GM19238 (cell line): Measurements from ENCODE around the gene UBAP2L.
"Not testable (repeated sequence)": the region's sequence is repeated elsewhere in the genome, so short reads cannot be mapped to it uniquely, and the experiment has no call there.

Experiments
- DNase-seq: peaks from one replicate; pipeline ENCODE4 v3.0.0; 2011; ENCODE audit warnings: low spot score; ENCODE audit not compliant: insufficient read length

UBAP2L gene

GRCh38 chr1:154199563-154199879 lies 21.2 kb upstream of the UBAP2L start:
- no peak for DNase-seq

- DNase-seq, result not testable (repeated sequence)
Observed at GRCh38 chr1:154205778-154206177, 15.0 kb upstream of the UBAP2L start.

DNA sequence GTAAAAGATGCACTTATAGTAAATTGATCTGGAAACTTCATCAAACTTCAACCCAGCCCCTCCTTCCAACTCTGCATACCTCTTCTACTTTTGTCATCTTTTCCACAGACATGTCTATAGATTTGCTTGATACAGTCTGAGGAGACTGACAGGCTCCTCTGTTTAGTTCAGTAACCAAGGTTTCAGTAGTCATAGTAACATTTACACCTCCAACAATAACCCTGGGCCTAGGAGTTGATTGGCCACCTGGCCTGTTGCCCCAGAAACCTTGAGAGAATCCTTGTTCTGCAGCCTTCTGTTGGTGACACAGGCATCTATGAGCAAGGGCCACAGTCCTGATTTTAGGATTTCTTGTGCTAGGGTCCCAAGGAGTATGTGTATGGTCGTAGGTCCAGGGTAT lies 14.6 kb upstream of the UBAP2L start, which contains the start of gene CFAP141:
TSS of gene CFAP141 (minus strand) at position 138 of the 400 bp plus-strand sequence. CDS start at position 112, 26 bp downstream.
- no peak for DNase-seq

DNA sequence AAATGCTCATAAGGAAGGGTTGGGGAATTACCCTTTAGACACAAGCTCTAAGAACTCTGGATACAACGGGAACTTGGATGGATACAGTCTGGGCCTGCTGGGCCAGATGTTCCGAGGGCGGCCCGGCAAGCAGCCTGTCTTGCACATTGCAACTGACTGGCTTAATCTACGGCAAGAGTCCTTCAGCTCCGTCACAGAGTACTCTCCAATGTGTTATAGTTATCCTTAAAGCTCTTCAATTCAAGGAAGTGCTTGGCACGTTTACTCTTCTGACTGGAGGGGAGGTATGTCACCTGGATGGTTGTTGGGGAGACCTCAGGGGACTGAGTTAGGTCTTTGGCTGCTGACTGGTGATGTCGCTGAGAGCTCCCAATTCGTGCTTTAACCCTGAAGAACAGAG lies 13.5 kb upstream of the UBAP2L start:
- no peak for DNase-seq

GRCh38 chr1:154208677-154209388 lies 11.9 kb upstream of the UBAP2L start:
- DNase-seq, result no peak

DNA sequence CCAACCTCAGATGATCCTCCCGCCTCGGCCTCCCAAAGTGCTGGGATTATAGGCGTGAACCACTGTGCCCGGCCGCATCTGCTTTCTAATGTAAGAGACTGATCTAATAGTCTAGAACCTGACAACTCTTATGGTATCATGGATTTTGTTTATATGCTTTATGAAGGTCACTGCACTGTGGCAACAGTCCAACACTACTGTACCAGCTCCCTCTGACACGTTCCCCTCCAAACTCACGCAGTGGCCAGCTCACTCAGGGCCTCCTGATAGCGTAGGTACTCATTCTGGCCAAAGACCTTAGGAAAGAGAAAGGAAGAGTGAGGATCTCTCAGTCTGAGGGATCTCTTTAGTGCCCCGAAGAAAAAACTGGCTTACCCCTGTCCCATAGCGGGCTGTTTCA lies 8.7 kb upstream of the UBAP2L start:
- no peak for DNase-seq

DNA sequence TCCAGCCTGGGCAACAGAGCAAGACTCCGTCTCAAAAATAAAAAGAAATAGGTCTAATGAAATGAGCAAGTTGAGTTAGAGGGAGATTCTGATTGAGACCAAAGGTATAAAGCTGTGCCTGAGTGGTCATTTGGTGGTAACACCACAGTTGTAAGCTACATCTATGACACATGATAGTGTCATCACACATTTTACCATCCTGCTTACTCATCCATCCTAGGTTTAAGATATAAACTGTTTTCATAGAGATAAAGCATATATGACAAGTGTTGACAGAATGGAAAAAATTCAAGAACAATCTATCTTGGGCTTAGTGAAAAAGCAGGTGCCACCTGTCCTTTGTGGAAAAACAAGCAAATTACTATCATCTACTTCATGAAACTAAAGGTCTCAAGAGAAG lies 7.5 kb upstream of the UBAP2L start:
- no peak for DNase-seq

GRCh38 chr1:154218545-154218944 lies 2.2 kb upstream of the UBAP2L start:
- DNase-seq, result no peak

DNA sequence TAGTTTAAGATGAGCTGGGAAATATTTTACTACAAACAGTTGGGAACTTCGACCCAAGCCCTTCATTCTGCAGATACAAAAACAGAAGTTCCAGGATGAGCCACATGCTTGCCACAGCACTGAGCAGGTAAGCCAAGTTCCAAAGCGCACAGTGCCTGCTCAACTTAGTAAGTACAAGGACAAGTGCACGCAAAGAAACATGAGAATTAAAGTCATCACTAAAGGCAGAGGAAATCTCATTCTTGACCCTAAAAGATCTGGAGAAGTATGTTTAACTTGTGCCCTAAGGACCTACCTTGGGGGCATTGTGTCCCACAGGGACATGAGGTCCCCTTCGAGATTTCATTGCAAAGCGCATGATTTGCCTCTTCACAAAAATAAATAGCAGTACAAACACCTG lies 1.2 kb upstream of the UBAP2L start:
- DNase-seq, result no peak

DNA sequence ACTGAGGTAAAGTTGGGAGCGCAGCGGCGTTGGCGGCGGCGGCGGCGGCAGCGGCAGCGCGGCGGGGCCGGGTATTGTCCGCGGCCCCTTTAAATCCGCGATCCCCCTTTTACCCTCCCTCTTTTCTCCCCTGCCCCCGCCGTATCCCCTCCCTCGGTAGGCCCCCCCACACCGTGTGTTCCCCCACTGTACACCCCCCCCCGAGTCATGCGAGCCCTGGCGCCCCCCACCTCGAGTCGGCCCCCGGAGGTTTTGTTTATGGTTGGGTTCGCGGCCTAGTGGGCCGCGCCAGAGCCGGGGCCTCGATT lies 169 bp downstream of the UBAP2L start:
- peak; percentile 14 for DNase-seq

DNA sequence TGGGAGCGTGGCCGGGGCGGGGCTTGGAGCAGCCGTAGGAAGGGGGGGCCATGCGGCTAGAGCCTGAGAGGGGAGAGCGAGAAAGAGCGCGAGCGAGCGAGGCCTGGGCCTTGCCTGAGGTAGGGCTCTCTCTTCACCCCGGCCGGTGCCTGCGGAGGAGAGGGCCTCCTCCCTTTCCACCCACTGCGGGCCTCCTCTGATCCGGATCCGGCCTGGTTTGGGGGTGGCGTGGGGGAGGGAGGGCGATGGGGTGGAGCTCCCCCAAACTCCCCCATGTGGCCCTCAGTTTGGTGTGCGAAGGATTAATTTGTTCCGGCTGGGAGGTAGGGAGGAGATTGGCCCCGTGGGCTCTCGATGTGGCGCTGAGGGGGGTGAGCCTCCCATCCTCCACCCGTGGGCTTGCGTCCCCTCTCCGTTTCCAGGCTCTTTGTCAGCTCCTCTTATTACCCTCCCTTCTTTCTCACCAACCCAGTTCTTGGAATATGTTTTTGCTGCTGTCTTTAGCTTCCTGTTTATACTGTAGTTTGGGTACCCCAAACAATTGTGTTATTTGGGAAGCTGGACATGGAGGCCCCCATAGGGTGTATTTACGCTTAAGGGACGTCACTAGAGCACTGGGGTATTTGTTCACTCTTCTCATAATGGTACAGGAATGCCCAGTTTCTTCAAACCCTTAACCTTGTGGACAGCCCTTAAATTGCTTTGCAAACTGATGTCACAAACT lies 685 bp downstream of the UBAP2L start:
- DNase-seq, result peak; percentile 32

GRCh38 chr1:154222518-154222917 lies 1.8 kb downstream of the UBAP2L start:
- no peak for DNase-seq

GRCh38 chr1:154222918-154223317 lies 2.2 kb downstream of the UBAP2L start:
- no peak for DNase-seq

- no peak for DNase-seq
Observed at GRCh38 chr1:154223621-154224020, 2.9 kb downstream of the UBAP2L start.

DNA sequence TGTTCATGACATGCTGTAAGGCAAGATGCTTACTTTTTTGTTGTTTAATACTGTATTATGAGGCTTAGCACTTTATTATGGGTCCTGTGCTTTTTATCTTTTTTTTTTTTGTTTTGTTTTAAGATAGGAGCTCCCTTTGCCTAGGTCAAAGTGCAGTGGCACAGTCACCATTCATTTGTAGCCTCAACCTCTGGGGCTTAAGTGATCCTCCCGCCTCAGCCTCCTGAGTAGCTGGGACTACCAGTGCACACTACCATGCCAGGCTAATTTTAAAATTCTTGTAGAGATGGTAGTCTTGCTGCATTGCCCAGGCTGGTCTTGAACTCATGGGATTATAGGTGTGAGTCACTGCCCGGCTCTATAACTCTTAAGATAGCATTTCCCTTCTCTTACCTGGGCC lies 4.6 kb downstream of the UBAP2L start:
- DNase-seq, result no peak

GRCh38 chr1:154231112-154231511 lies 10.4 kb downstream of the UBAP2L start:
- DNase-seq, result not testable (repeated sequence)

DNA sequence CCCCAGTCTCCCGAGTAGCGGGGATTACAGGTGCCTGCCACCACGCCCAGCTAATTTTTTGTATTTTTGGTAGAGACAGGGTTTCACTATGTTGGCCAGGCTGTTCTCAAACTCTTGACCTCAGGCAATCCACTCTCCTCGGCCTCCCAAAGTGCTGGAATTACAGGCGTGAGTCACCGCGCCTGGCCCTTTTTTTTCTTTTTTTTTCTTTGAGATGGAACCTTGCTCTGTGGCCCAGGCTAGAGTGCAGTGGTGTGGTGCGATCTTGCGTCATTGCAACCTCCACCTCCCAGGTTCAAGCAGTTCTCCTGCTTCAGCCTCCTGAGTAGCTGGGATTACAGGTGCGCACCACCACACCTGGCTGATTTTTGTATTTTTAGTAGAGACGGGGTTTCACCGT lies 12.4 kb downstream of the UBAP2L start:
- DNase-seq, result not testable (repeated sequence)

- DNase-seq, result no peak
Observed at GRCh38 chr1:154236855-154237254, 16.1 kb downstream of the UBAP2L start.

DNA sequence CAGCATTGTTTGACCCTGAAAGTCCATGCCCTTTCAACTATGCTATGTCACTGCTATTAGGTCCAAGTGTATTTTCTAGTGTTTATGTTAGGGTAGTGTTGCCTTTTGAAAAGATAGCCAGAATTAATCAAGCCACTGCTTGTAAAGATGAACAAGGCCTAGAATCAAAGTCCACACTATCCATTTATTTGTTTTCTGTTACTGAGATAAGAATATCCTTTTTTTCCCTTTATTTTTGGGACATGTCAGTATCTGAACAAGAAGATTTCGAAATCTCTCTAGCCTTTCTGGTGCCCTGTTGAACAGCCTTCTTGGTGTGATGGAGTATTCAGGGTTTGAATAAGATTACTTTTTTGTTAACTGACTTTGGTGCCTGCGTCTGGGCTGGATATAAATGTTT lies 16.7 kb downstream of the UBAP2L start:
- no peak for DNase-seq

DNA sequence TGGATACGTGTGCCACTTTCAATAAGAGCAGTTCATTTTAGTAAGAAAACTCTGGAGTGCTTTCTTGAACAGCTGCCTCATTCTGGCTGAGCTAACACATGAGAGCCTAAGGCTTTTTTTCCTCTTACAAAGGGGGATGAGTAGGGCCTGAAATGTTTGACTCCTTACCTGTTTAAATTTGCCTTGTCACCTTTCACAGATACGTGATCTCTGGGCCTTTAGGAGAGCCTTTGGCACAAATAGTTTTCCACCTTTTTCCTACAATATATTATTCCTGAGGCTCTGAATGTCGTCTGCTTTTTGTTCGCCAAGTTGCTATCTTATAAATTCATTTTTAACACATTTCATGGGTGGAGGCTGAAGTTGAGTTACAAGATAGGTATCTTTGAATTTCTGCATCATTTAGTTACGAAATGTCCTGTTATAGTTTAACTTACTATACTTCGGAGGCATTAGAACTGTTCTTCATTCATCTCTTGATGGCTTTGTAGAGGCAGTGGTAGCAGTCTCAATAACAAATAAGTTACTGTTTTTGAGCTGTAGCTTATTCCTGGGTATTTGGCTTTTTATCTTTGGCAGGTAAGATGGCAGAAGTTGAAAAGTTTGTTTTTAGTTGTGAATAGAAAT lies 17.2 kb downstream of the UBAP2L start:
- no peak for DNase-seq

DNA sequence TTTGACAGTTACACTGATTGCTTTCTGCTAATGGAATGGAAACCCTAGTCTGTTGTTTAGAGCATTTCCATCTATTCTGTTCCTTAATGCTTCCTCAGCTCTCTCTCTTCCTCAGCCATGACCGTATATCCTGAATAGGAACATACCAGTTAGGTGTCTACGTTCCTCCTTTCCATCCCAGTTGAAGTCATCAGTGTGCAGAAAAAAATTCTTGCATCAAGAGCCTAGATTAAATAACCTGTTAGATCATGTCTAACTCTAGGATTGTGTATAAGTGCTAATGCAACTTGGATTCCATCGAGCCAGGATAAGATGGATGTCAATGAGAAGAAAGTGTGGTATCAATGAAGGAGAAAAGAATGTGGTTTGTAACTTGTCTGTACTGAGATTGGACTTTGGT lies 18.7 kb downstream of the UBAP2L start:
- DNase-seq, result no peak

DNA sequence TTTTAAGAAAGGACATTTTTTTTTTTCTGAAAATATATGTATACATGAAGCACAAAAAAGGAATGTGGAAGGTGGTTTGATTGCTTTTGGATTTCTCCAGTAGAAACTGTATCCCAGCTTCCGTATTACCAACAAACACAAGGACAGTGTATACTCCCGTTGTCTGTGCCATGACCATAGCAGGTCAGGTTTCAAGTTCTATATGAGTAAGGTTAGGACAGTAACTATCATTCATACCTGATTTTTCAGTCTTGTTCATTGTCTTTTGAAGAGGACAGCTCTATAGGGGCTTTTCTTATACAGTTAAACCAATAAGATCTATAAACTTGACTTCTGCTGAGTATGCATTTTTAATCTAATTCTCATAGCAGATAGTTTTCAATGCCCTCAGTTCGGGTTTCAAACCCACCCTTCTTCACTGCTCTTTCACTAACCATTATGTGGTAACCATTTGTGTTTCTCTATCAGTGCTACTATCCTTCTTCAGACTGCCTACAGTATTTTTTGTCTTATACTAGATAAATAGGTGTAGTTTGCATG lies 19.6 kb downstream of the UBAP2L start:
- no peak for DNase-seq
